ENCODE results near the gene CHURC1.

Gene CHURC1

DNA sequence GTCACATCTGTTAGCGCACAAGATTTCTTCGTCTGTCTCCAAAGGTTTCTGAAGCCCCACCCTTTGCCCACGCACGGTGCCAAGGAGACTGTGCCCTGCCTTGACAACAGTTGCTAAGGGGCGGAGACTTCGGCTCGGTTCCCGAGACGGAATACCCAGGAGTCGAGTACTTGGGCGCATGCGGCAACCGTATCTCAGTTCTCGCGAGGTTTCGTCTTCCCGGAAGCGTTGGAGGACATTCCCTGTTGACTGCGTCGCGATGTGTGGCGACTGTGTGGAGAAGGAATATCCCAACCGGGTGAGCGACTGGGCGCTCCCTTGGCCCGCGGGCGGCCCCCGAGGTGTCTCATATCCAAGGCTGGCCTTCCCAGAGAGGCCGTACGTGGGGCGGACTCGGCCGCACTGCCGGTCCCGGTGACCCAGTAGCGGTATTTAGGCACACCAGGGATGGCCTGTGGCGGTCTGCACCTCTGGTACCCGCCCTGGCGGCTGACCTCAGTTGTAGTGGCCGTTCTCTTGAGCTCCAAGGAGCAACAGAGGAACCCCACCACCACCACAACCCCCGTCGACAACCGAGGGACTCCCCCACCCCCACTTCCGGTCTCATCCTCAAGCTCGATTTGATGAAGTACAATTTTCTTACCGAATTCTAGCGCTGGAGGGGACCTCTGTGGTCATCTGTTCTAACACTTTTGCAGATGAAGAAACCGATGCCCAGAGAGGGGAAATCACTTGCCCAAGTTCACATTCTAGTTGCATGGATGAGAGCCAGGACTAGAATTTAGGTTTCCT, at the start of gene CHURC1 (continued):
- TF ChIP-seq ZNF830 (tag by site-specific recombination; IDR thresholded peaks at IDR 0.05; ENCODE audit: low read depth) (no peak), SCRT2 (tag by site-specific recombination; IDR thresholded peaks at IDR 0.05) (peak; percentile 73), ZNF521 (tag by site-specific recombination; IDR thresholded peaks at IDR 0.05) (no peak), ZFP69B (tag by site-specific recombination; IDR thresholded peaks at IDR 0.05) (no peak), HOXC10 (CRISPR knock-in tag; IDR thresholded peaks at IDR 0.05) (0 out of 2 replicates have a peak, but pooled peaks have one; percentile 70), HOXD13 (CRISPR knock-in tag; IDR thresholded peaks at IDR 0.05; ENCODE audit: borderline replicate concordance) (no peak), ZNF366 (tag by site-specific recombination; conservative IDR thresholded peaks at IDR 0.05) (no peak), ZNF140 (tag by site-specific recombination; IDR thresholded peaks at IDR 0.05) (no peak), ZNF701 (tag by site-specific recombination; IDR thresholded peaks at IDR 0.05) (no peak), ZBTB21 (tag by site-specific recombination; IDR thresholded peaks at IDR 0.05) (no peak), TCF7L2 (IDR thresholded peaks at IDR 0.05; ENCODE audit: borderline replicate concordance, low read depth, low read length) (no peak), ZNF670 (tag by site-specific recombination; IDR thresholded peaks at IDR 0.05; ENCODE audit: low read depth) (no peak), KLF8 (tag by site-specific recombination; IDR thresholded peaks at IDR 0.05) (no peak), ZNF433 (tag by site-specific recombination; IDR thresholded peaks at IDR 0.05; ENCODE audit: low read depth) (no peak), ZIC2 (tag by site-specific recombination; IDR thresholded peaks at IDR 0.05) (no peak), ZNF791 (tag by site-specific recombination; IDR thresholded peaks at IDR 0.05) (no peak), ZNF76 (tag by site-specific recombination; IDR thresholded peaks at IDR 0.05; ENCODE audit: borderline replicate concordance, low read depth) (0 out of 2 replicates have a peak, but pooled peaks have one; percentile 18)
- TF ChIP-seq, protein P1, sequence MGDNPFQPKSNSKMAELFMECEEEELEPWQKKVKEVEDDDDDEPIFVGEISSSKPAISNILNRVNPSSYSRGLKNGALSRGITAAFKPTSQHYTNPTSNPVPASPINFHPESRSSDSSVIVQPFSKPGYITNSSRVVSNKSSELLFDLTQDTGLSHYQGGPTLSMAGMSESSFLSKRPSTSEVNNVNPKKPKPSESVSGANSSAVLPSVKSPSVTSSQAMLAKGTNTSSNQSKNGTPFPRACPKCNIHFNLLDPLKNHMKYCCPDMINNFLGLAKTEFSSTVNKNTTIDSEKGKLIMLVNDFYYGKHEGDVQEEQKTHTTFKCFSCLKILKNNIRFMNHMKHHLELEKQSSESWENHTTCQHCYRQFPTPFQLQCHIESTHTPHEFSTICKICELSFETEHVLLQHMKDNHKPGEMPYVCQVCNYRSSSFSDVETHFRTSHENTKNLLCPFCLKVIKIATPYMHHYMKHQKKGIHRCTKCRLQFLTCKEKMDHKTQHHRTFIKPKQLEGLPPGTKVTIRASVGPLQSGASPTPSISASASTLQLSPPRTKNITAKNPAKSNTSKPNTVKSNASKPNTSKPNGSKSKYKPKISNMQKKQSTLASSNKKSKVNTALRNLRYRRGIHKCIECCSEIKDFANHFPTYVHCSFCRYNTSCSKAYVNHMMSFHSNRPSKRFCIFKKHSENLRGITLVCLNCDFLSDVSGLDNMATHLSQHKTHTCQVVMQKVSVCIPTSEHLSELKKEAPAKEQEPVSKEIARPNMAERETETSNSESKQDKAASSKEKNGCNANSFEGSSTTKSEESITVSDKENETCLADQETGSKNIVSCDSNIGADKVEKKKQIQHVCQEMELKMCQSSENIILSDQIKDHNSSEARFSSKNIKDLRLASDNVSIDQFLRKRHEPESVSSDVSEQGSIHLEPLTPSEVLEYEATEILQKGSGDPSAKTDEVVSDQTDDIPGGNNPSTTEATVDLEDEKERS (tag by site-specific recombination; IDR thresholded peaks at IDR 0.05): no peak
- TF ChIP-seq, protein P2, sequence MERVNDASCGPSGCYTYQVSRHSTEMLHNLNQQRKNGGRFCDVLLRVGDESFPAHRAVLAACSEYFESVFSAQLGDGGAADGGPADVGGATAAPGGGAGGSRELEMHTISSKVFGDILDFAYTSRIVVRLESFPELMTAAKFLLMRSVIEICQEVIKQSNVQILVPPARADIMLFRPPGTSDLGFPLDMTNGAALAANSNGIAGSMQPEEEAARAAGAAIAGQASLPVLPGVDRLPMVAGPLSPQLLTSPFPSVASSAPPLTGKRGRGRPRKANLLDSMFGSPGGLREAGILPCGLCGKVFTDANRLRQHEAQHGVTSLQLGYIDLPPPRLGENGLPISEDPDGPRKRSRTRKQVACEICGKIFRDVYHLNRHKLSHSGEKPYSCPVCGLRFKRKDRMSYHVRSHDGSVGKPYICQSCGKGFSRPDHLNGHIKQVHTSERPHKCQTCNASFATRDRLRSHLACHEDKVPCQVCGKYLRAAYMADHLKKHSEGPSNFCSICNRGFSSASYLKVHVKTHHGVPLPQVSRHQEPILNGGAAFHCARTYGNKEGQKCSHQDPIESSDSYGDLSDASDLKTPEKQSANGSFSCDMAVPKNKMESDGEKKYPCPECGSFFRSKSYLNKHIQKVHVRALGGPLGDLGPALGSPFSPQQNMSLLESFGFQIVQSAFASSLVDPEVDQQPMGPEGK (tag by site-specific recombination; IDR thresholded peaks at IDR 0.05): peak; percentile 40; the same call in 1 of the 2 replicates
- TF ChIP-seq, protein P3, sequence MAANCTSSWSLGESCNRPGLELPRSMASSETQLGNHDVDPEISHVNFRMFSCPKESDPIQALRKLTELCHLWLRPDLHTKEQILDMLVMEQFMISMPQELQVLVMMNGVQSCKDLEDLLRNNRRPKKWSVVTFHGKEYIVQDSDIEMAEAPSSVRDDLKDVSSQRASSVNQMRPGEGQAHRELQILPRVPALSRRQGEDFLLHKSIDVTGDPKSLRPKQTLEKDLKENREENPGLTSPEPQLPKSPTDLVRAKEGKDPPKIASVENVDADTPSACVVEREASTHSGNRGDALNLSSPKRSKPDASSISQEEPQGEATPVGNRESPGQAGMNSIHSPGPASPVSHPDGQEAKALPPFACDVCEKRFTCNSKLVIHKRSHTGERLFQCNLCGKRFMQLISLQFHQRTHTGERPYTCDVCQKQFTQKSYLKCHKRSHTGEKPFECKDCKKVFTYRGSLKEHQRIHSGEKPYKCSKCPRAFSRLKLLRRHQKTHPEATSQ (tag by site-specific recombination; IDR thresholded peaks at IDR 0.05): no peak
- TF ChIP-seq, protein P4, sequence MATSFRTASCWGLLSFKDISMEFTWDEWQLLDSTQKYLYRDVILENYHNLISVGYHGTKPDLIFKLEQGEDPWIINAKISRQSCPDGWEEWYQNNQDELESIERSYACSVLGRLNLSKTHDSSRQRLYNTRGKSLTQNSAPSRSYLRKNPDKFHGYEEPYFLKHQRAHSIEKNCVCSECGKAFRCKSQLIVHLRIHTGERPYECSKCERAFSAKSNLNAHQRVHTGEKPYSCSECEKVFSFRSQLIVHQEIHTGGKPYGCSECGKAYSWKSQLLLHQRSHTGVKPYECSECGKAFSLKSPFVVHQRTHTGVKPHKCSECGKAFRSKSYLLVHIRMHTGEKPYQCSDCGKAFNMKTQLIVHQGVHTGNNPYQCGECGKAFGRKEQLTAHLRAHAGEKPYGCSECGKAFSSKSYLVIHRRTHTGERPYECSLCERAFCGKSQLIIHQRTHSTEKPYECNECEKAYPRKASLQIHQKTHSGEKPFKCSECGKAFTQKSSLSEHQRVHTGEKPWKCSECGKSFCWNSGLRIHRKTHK (tag by site-specific recombination; IDR thresholded peaks at IDR 0.05): no peak
- TF ChIP-seq, protein P5, sequence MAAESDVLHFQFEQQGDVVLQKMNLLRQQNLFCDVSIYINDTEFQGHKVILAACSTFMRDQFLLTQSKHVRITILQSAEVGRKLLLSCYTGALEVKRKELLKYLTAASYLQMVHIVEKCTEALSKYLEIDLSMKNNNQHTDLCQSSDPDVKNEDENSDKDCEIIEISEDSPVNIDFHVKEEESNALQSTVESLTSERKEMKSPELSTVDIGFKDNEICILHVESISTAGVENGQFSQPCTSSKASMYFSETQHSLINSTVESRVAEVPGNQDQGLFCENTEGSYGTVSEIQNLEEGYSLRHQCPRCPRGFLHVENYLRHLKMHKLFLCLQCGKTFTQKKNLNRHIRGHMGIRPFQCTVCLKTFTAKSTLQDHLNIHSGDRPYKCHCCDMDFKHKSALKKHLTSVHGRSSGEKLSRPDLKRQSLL (tag by site-specific recombination; IDR thresholded peaks at IDR 0.05): no peak
- TF ChIP-seq, protein P6, sequence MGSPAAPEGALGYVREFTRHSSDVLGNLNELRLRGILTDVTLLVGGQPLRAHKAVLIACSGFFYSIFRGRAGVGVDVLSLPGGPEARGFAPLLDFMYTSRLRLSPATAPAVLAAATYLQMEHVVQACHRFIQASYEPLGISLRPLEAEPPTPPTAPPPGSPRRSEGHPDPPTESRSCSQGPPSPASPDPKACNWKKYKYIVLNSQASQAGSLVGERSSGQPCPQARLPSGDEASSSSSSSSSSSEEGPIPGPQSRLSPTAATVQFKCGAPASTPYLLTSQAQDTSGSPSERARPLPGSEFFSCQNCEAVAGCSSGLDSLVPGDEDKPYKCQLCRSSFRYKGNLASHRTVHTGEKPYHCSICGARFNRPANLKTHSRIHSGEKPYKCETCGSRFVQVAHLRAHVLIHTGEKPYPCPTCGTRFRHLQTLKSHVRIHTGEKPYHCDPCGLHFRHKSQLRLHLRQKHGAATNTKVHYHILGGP (tag by site-specific recombination; IDR thresholded peaks at IDR 0.05): no peak
- TF ChIP-seq, protein P7, sequence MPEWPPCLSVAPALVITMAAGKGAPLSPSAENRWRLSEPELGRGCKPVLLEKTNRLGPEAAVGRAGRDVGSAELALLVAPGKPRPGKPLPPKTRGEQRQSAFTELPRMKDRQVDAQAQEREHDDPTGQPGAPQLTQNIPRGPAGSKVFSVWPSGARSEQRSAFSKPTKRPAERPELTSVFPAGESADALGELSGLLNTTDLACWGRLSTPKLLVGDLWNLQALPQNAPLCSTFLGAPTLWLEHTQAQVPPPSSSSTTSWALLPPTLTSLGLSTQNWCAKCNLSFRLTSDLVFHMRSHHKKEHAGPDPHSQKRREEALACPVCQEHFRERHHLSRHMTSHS (tag by site-specific recombination; IDR thresholded peaks at IDR 0.05): no peak
- TF ChIP-seq, protein P8, sequence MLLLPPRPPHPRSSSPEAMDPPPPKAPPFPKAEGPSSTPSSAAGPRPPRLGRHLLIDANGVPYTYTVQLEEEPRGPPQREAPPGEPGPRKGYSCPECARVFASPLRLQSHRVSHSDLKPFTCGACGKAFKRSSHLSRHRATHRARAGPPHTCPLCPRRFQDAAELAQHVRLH (tag by site-specific recombination; IDR thresholded peaks at IDR 0.05): peak; percentile 45; the same call in 1 of the 2 replicates
- TF ChIP-seq, protein P9, sequence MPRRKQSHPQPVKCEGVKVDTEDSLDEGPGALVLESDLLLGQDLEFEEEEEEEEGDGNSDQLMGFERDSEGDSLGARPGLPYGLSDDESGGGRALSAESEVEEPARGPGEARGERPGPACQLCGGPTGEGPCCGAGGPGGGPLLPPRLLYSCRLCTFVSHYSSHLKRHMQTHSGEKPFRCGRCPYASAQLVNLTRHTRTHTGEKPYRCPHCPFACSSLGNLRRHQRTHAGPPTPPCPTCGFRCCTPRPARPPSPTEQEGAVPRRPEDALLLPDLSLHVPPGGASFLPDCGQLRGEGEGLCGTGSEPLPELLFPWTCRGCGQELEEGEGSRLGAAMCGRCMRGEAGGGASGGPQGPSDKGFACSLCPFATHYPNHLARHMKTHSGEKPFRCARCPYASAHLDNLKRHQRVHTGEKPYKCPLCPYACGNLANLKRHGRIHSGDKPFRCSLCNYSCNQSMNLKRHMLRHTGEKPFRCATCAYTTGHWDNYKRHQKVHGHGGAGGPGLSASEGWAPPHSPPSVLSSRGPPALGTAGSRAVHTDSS (tag by site-specific recombination; IDR thresholded peaks at IDR 0.05): no peak

Measured in HEK293 (cell line).